GM12892 (cell line): ENCODE results near the gene NEUROG1.

Experiments used
- POLR2A ChIP-seq: IDR thresholded peaks from 2 replicates; pipeline ENCODE4 v1.6.1; 2011; ENCODE audit warnings: low read depth, low read length, control low read depth
- POLR2AphosphoS5 ChIP-seq: IDR thresholded peaks from 2 replicates; pipeline ENCODE4 v1.6.1; 2011; ENCODE audit warnings: low read depth, low read length, control low read depth
- TAF1 ChIP-seq: IDR thresholded peaks from 2 replicates; pipeline ENCODE4 v1.6.1; 2011; ENCODE audit warnings: low read depth, mild to moderate bottlenecking, control low read depth, low read length, borderline replicate concordance

- TF ChIP-seq POLR2AphosphoS5, result no peak
- TF ChIP-seq POLR2A, result no peak
- no peak for TF ChIP-seq TAF1
Observed at GRCh38 chr5:135553688-135554462, 18.1 kb upstream of the NEUROG1 start.
